A549 treated with CORT108297 at 1 μM for 4 hours (cell line): Measurements from ENCODE around the gene UBAP2L. TPM values are rescaled to one million over a fixed set of nuclear protein-coding genes. Genes with fewer than 3 reads are reported as not detected.

Source experiments
- total RNA-seq: library from RNA; stranded (reverse); fragments of 200-300 nt; extraction: Qiagen RNA extraction; gene quantifications from 5 replicates; pipeline ENCODE4 v1.2.3, GENCODE V29; 2022

Gene UBAP2L
- 107 to 115 TPM (median 112 TPM) in 5 replicates for total RNA-seq

DNA sequence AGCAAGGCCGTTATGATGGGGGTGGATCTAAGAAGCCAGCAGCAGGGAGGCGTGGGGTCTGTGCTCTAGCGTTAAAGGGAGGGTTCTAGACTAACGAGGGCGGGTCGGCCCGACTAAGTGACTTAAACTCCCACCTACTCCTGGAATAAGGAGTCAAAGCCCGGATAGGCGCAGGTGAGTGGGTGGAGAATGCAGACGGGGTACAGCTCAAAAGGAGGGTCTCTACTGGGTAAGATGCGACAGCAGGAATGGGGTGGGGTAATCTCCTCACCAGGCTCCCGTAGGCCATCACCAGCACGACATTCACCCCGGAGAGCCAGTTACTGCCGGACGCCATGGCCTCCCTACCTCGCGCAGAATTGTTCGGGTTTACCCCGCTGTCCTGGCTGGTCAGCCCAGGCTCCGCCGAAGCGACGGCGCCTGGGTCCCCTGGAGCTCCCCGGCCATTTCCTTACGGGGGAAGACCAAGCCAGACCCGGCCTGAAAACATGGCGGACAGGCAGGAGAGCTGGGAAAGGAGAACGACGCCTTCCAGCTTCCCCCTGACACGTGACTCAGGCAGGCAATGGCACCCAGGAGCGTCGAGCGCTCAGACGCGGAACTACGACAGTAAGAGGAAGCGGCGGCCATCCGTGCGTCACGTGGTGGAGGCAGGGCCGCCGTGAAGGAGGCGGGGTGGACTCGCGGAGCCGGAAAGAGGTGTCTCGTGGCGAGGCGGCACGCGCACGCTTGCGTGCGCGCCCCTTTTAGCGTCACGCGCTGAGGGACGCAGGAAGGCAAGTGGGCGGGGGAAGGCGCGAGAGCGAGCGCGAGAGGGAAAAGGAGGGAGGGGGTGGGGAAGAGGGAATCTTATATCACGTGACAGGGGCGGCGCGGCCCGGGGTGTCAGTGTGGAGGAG is at the start of gene UBAP2L:
Gene UBAP2L, plus strand, starts transcription at position 885 of the 899 bp plus-strand sequence. CDS start 4,169 bp downstream, outside the sequence.

GRCh38 chr1:154191990-154192461 is 28.7 kb upstream of the UBAP2L start, which contains the start of gene TPM3:
TPM3 (minus strand) TSS chr1:154192100; CDS start chr1:154192018, 82 bp downstream.

GRCh38 chr1:154206196-154206595 is 14.6 kb upstream of the UBAP2L start, which contains the start of gene CFAP141:
CFAP141 (minus strand) TSS chr1:154206333; CDS start chr1:154206307, 26 bp downstream.

GRCh38 chr1:154272217-154272998 is 51.7 kb downstream of the UBAP2L start, which contains the start of gene HAX1:
HAX1 (plus strand) TSS chr1:154272629; CDS start chr1:154272724, 95 bp downstream.

Other genes with a start within 250 kb of the UBAP2L start
- gene JTB, start 243.3 kb upstream of the UBAP2L start, total RNA-seq = 109 to 169 TPM (median 154 TPM) in 5 replicates
- gene RAB13, start 234.6 kb upstream of the UBAP2L start, total RNA-seq = 131 to 153 TPM (median 132 TPM) in 5 replicates
- gene RPS27, start 230.2 kb upstream of the UBAP2L start, total RNA-seq = 4,150 to 7,755 TPM (median 4,460 TPM) in 5 replicates
- not detected in 5 replicates for gene NUP210L, start 65.9 kb upstream of the UBAP2L start, total RNA-seq
- 424 to 619 TPM (median 471 TPM) in 5 replicates for gene TPM3, start 28.9 kb upstream of the UBAP2L start, total RNA-seq
- gene CFAP141, start 14.6 kb upstream of the UBAP2L start, total RNA-seq = 0.29 TPM in 1 of 5 replicates, not detected in the others
- 93.9 to 107 TPM (median 96.3 TPM) in 5 replicates for gene HAX1, start 51.7 kb downstream of the UBAP2L start, total RNA-seq
- gene AQP10, start 100.1 kb downstream of the UBAP2L start, total RNA-seq = not detected in 5 replicates
- 27.7 to 38.3 TPM (median 35.1 TPM) in 5 replicates for gene ATP8B2, start 104.6 kb downstream of the UBAP2L start, total RNA-seq
- gene IL6R, start 184.4 kb downstream of the UBAP2L start, total RNA-seq = 16.8 to 23.9 TPM (median 18.5 TPM) in 5 replicates